Retinal pigment epithelial cell (primary cell): Measurements from ENCODE around the gene DOCK4.

Source experiments
- DNase-seq: peaks from one replicate; pipeline ENCODE4 v3.0.0-alpha.2; 2010; ENCODE audit warnings: low read depth
- H3K4me3 ChIP-seq: 2 replicates; pipeline ENCODE4 v1.5.1; 2011; ENCODE audit warnings: mild to moderate bottlenecking, low read length, control low read depth, moderate library complexity
- TF ChIP-seq, protein P1 (sequence below): conservative IDR thresholded peaks from 2 replicates; pipeline ENCODE4 v1.5.1; 2011; ENCODE audit warnings: low read depth, low read length, control low read depth, inconsistent platforms

DOCK4 gene

GRCh38 chr7:111749625-111750024 lies 456.6 kb downstream of the DOCK4 start:
- no peak overlapping the region for H3K4me3 ChIP-seq
- no peak for DNase-seq
- TF ChIP-seq, protein P1, sequence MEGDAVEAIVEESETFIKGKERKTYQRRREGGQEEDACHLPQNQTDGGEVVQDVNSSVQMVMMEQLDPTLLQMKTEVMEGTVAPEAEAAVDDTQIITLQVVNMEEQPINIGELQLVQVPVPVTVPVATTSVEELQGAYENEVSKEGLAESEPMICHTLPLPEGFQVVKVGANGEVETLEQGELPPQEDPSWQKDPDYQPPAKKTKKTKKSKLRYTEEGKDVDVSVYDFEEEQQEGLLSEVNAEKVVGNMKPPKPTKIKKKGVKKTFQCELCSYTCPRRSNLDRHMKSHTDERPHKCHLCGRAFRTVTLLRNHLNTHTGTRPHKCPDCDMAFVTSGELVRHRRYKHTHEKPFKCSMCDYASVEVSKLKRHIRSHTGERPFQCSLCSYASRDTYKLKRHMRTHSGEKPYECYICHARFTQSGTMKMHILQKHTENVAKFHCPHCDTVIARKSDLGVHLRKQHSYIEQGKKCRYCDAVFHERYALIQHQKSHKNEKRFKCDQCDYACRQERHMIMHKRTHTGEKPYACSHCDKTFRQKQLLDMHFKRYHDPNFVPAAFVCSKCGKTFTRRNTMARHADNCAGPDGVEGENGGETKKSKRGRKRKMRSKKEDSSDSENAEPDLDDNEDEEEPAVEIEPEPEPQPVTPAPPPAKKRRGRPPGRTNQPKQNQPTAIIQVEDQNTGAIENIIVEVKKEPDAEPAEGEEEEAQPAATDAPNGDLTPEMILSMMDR, result no peak

- DNase-seq, result no peak
- TF ChIP-seq, protein P1, result no peak
- H3K4me3 ChIP-seq, result no peak overlapping the region
Observed at GRCh38 chr7:111747718-111748117, 458.5 kb downstream of the DOCK4 start.

DNA sequence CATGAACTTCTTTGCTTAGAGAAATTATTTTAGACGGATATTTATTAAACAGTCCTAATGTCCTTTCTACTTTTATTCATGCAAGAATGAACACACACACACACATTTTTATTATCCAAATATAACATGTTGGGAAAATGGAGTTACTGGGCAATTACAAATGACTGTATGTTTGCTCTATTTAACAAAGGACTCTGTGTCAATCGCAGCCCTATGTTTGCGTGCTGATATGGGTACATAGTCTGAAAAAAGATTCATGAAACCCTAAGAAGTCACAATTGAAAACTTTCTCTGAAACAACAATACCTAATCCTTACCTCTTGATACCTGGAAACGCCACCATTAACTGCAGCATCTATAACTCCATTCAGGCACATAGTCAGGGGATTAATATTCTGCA lies 459.2 kb downstream of the DOCK4 start:
- TF ChIP-seq, protein P1, result no peak
- no peak overlapping the region for H3K4me3 ChIP-seq
- DNase-seq, result no peak

- peak; percentile 60 for DNase-seq
- H3K4me3 ChIP-seq, result no peak overlapping the region
- TF ChIP-seq, protein P1, result no peak
Observed at GRCh38 chr7:111744501-111745155, 461.6 kb downstream of the DOCK4 start.

DNA sequence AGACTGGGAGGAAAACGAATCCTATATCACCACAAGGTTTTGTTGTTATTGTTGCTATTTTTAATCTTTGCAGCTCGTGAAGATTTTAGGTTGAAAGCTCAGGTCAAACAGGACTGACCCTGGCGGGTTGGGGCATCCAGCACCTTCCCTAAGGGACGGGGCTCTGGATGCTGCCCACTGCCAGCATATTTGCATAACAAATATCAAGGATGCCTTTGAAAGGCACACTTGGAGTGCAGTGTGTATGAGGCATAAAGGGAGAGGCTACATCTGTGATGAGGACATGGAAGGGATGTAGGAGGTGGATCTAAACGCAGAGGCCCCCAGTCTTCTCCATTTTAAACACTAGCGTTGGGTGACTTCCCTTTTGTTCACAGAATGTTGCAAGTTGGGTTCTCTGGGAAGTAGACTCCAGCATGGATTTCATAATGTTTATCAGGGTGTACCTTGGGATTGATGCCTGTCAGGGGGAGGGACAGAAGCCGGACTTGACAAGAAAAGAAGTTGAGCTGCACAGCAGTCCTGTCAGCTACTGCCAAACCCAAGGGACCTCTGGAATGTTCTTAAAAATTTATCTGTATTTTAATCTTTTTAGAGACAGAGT lies 462.9 kb downstream of the DOCK4 start:
- TF ChIP-seq, protein P1, result no peak
- no peak for DNase-seq
- H3K4me3 ChIP-seq, result no peak overlapping the region

- peak; percentile 49 for DNase-seq
- no peak overlapping the region for H3K4me3 ChIP-seq
- TF ChIP-seq, protein P1, result peak; percentile 68
Observed at GRCh38 chr7:111741811-111742240, 464.4 kb downstream of the DOCK4 start.

DNA sequence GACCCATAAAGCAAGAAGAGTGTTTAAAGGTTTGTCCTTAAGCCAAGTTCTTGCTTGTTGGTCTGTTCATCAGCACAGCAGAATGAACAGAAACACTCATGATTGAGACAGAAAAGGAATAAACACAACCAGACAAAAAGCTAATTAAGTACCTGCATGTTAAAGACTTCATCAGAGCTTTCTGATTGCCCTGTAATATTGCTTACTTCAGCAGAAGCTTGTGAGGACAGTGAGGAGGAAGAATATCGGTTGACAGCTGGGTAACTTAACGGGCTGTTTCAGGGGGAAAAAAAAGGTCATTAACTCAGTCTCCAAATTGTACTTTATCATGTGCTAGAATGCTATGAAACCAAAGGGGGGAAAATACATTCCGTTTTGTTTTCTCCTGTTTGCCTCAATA lies 465.3 kb downstream of the DOCK4 start:
- TF ChIP-seq, protein P1, result no peak
- no peak for DNase-seq
- no peak overlapping the region for H3K4me3 ChIP-seq
